ENCODE data around the gene RNF113B.

- TF ChIP-seq CTCF (IDR thresholded peaks at IDR 0.05 in 8 of 11, conservative IDR thresholded peaks at IDR 0.05 in 3 of 11) (no peak), POLR2A (IDR thresholded peaks at IDR 0.05) (no peak), POLR2AphosphoS5 (IDR thresholded peaks at IDR 0.05) (no peak)
Observed at GRCh38 chr13:98180092-98180491, 3.0 kb upstream of the RNF113B start.

All from spleen (tissue), 7 donors.